K562 (cell line): ENCODE results near the gene ACP1. TPM values are rescaled to one million over a fixed set of nuclear protein-coding genes. Genes with fewer than 3 reads are reported as not detected.

Experiments used
- CAMTA2 ChIP-seq: fragments of 250-450 bp; sonication (Bioruptor Pico); conservative IDR thresholded peaks from 2 replicates; pipeline ENCODE4 v1.5.1; 2022
- HINFP ChIP-seq: fragments of 450-650 bp; conservative IDR thresholded peaks from 2 replicates; pipeline ENCODE4 v1.6.1; 2016; ENCODE audit warnings: missing genetic modification characterization, low read depth, mild to moderate bottlenecking, control low read depth, missing compliant biosample characterization
- KDM1A ChIP-seq, 2 experiments: fragments of 450-650 bp; IDR thresholded peaks; 2 replicates each; pipeline ENCODE4 v1.6.1; 2016; ENCODE audit warnings: mild to moderate bottlenecking in 2 of 2
- MAX ChIP-seq: sonication (generic); formaldehyde crosslinking; IDR thresholded peaks from 2 replicates; pipeline ENCODE4 v1.9.0; 2022; ENCODE audit warnings: mild to moderate bottlenecking, missing genetic modification reagents
- NCOA1 ChIP-seq: fragments of 450-650 bp; IDR thresholded peaks from 2 replicates; pipeline ENCODE4 v1.6.1; 2016; ENCODE audit warnings: low read depth
- NELFE ChIP-seq: IDR thresholded peaks from 2 replicates; pipeline ENCODE4 v1.6.1; 2011; ENCODE audit warnings: mild to moderate bottlenecking; ENCODE audit not compliant: insufficient read depth, insufficient read length
- NFRKB ChIP-seq: fragments of 450-650 bp; IDR thresholded peaks from 2 replicates; pipeline ENCODE4 v1.6.1; 2016; ENCODE audit warnings: low read depth
- NR2C2 ChIP-seq, 2 experiments: fragments of 200-800 bp in 1 of 2; sonication (Bioruptor generic) in 1 of 2; sonication (generic) in 1 of 2; formaldehyde crosslinking in 1 of 2; IDR thresholded peaks; 2 replicates each; pipeline versions ENCODE4 v1.6.1 to v1.8.0; 2016 to 2022; ENCODE audit warnings: mild to moderate bottlenecking in 1 of 2, missing compliant biosample characterization in 1 of 2, missing genetic modification characterization in 1 of 2, missing genetic modification reagents in 1 of 2
- PKNOX1 ChIP-seq: fragments of 450-650 bp; IDR thresholded peaks from 2 replicates; pipeline ENCODE4 v1.6.1; 2016
- POLR2H ChIP-seq: IDR thresholded peaks from 2 replicates; pipeline ENCODE4 v1.6.1; 2016; ENCODE audit warnings: missing genetic modification characterization, low read depth, mild to moderate bottlenecking, control low read depth, missing compliant biosample characterization, moderate library complexity
- RBM34 ChIP-seq: fragments of 200-400 bp; formaldehyde crosslinking; IDR thresholded peaks from 2 replicates; pipeline ENCODE4 v1.6.1; 2018; ENCODE audit warnings: low read length, borderline replicate concordance; ENCODE audit not compliant: insufficient read depth
- SAP30 ChIP-seq: fragments of 200-600 bp; sonication (generic); IDR thresholded peaks from 2 replicates; pipeline ENCODE4 v1.6.1; 2012; ENCODE audit warnings: borderline replicate concordance, low read depth, mild to moderate bottlenecking, moderate library complexity, low read length, control low read depth, inconsistent platforms; ENCODE audit not compliant: insufficient read depth, poor library complexity, severe bottlenecking
- SIX5 ChIP-seq, 2 experiments: IDR thresholded peaks; 2 replicates each; pipeline ENCODE4 v1.6.1; 2011; ENCODE audit warnings: low read length in 2 of 2, borderline replicate concordance in 1 of 2, low read depth in 1 of 2, mild to moderate bottlenecking in 1 of 2, moderate library complexity in 1 of 2; ENCODE audit not compliant: insufficient read depth in 1 of 2
- SREBF1 ChIP-seq: fragments of 150-350 bp; IDR thresholded peaks from 2 replicates; pipeline ENCODE4 v1.6.1; 2014; ENCODE audit warnings: antibody characterized with exemption, low read depth, low read length, borderline replicate concordance
- STAG1 ChIP-seq: sonication (generic); formaldehyde crosslinking; IDR thresholded peaks from 2 replicates; pipeline ENCODE4 v1.5.0; 2020; ENCODE audit warnings: missing genetic modification reagents, borderline replicate concordance
- ZKSCAN8 ChIP-seq: fragments of 200-800 bp; sonication (Bioruptor generic); IDR thresholded peaks from 2 replicates; pipeline ENCODE4 v1.6.1; 2016; ENCODE audit warnings: missing genetic modification characterization, missing compliant biosample characterization
- ZNF316 ChIP-seq: fragments of 450-650 bp; IDR thresholded peaks from 2 replicates; pipeline ENCODE4 v1.6.1; 2016
- ZNF354B ChIP-seq: fragments of 250-450 bp; sonication (Bioruptor Pico); IDR thresholded peaks from 2 replicates; pipeline ENCODE4 v1.4.0; 2020
- ZNF398 ChIP-seq: fragments of 250-450 bp; sonication (Bioruptor Pico); IDR thresholded peaks from 2 replicates; pipeline ENCODE4 v1.8.0; 2021; ENCODE audit warnings: moderate library complexity, mild to moderate bottlenecking, inconsistent platforms
- ZNF764 ChIP-seq: fragments of 250-450 bp; sonication (Bioruptor Pico); IDR thresholded peaks from 2 replicates; pipeline ENCODE4 v1.4.0; 2020; ENCODE audit warnings: low read depth, mild to moderate bottlenecking, moderate library complexity
- ZNF766 ChIP-seq: fragments of 200-800 bp; sonication (Bioruptor generic); conservative IDR thresholded peaks from 2 replicates; pipeline ENCODE4 v1.6.1; 2016; ENCODE audit warnings: missing genetic modification characterization, missing compliant biosample characterization
- polyA plus RNA-seq, 8 experiments: library from polyadenylated mRNA; depleted of rRNA in 4 of 8; stranded (reverse) in 5 of 8; unstranded in 3 of 8; fragments of >200 nt; fragmentation: Nextera tagmentation in 2 of 8; fragmentation: Illumina TruSeq in 1 of 8; extraction: Ambion mirVana in 2 of 8; extraction: Trizol in 1 of 8; gene quantifications; 2 replicates each; pipeline versions ENCODE4 v1.2.1 to v1.2.3, GENCODE V29; 2011 to 2014; ENCODE audit warnings: inconsistent platforms in 1 of 8, missing spikeins in 1 of 8
- total RNA-seq, 7 experiments: library from RNA; depleted of rRNA in 6 of 7; stranded (reverse); fragments of >200 nt in 6 of 7; fragmentation: Illumina TruSeq in 2 of 7; extraction: Trizol in 2 of 7; gene quantifications; 2 replicates each; pipeline versions ENCODE4 v1.2.1 to v1.2.3, GENCODE V29; 2011 to 2021; ENCODE audit warnings: low replicate concordance in 1 of 7

ACP1 gene
- total and polyA plus RNA-seq, 9 of the 15 experiments (the other 6 are each of a cell fraction or from before 2014, with no cell fraction given) = 139 to 493 (median 189) TPM

- TF ChIP-seq SREBF1 (no peak), NR2C2 (CRISPR knock-in tag; IDR thresholded peaks at IDR 0.05) (no peak), NR2C2 (tag; IDR thresholded peaks at IDR 0.05) (peak; percentile 30; the same call in 1 of the 2 replicates), POLR2H (tag) (peak; percentile 50; the same call in 1 of the 2 replicates), PKNOX1 (no peak), ZNF398 (CRISPR knock-in tag) (no peak), KDM1A (IDR thresholded peaks at IDR 0.05) (no peak), MAX (peak; percentile 47; the same call in 1 of the 2 replicates), NCOA1 (no peak), RBM34 (no peak), CAMTA2 (no peak), SIX5 (IDR thresholded peaks at IDR 0.05; ENCODE audit: borderline replicate concordance in 1 of 2, insufficient read depth in 1 of 2, low read depth in 1 of 2, low read length in 2 of 2) (no peak), STAG1 (CRISPR knock-in tag) (no peak), ZNF764 (CRISPR knock-in tag) (no peak), ZNF354B (CRISPR knock-in tag) (no peak), HINFP (no peak), SAP30 (no peak), NELFE (no peak), ZNF316 (no peak), ZKSCAN8 (no peak), NFRKB (peak; percentile 64), ZNF766 (CRISPR knock-in tag) (no peak)
Measured at GRCh38 chr2:264493-265468, at the start of gene ACP1 (continued).
